Activated CD4-positive, alpha-beta memory T cell treated with anti-CD3 and anti-CD28 coated beads for 36 hours (primary cell): Measurements from ENCODE around the gene SQOR. TPM values are rescaled to one million over a fixed set of nuclear protein-coding genes. Genes with fewer than 3 reads are reported as not detected.
A peak's percentile ranks its signal among the peaks of the same experiment; 100 is the strongest.

Experiments used
- CTCF ChIA-PET: fragments of 350-600 bp; sonication (Branson Sonifier 250); formaldehyde crosslinking; loops from one replicate; lab custom pipeline; 2021; ENCODE audit warnings: antibody characterized with exemption, inconsistent platforms; lab: Charles Lee
- POLR2A ChIA-PET: fragments of 350-600 bp; sonication (Branson Sonifier 250); formaldehyde crosslinking; loops from one replicate; lab custom pipeline; 2021; ENCODE audit warnings: antibody characterized with exemption; lab: Charles Lee
- DNase-seq: peaks from one replicate; pipeline ENCODE4 v3.0.0-alpha.2; 2020
- H3K27ac Mint-ChIP-seq: one replicate; pipeline ENCODE4 v1.8.0; 2021; ENCODE audit warnings: mixed read lengths
- H3K27me3 Mint-ChIP-seq: one replicate; pipeline ENCODE4 v1.8.0; 2021; ENCODE audit warnings: mixed read lengths
- H3K36me3 Mint-ChIP-seq: one replicate; pipeline ENCODE4 v1.8.0; 2021; ENCODE audit warnings: mixed read lengths
- H3K4me1 Mint-ChIP-seq: one replicate; pipeline ENCODE4 v1.8.0; 2021; ENCODE audit warnings: low read depth, mixed read lengths
- H3K4me3 Mint-ChIP-seq: one replicate; pipeline ENCODE4 v1.8.0; 2021; ENCODE audit warnings: mild to moderate bottlenecking, mixed read lengths
- H3K9me3 Mint-ChIP-seq: one replicate; pipeline ENCODE4 v1.8.0; 2021; ENCODE audit warnings: mixed read lengths
- intact Hi-C: fragments of 100-400 bp; cut with micrococcal nuclease; formaldehyde crosslinking; loops from one replicate; pipeline ENCODE4 v1.15.1; 2023
- total RNA-seq, 2 experiments: library from RNA; stranded (reverse); gene quantifications; one replicate each; pipeline ENCODE4 v1.2.3, GENCODE V29; 2021

The SQOR gene
- 100 to 1,000 TPM; 181 to 194 TPM for total RNA-seq

GRCh38 chr15:45634432-45635190, at the start of gene SQOR:
SQOR (plus strand) TSS chr15:45635029; CDS start chr15:45658924, 23,895 bp downstream.
- intact Hi-C loops = loop anchor here (1.0 to 5.0 kb wide), 4 partner anchors 16 to 112 kb away; partner anchors contain the start of genes BLOC1S6 and SLC30A4

DNA sequence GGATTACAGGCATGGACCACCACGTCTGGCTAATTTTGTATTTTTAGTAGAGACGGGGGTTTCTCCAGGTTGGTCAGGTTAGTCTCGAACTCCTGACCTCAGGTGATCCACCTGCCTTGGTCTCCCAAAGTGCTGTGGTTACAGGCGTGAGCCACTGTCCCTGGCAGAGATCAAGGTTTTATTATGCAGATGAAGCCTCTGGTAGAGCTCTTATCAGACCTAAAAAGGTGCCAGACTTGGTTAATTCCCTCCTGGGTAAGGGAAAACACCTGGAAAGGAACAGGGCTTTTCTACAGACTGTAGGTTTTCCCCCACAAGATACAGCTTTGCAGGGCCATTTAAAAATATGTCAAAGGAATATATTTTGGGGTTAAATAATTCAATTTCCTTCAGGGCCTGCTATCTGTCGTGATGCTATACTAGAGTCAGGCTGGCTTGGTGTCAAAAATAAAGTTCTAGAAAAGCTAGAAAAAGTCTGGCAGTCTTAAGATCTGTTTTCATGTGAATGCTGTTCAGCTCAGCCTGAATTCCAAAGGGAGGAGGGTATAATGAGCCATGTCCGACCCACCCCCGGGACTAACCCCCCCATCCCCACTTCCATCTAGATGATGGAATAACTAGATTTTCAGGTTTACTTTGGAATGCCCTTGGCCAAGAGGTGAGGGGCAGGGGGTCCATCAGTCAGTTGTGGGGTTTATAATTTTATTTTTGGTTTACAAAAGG, 49.6 kb upstream of the SQOR start:
- Mint-ChIP-seq H3K36me3 (peaks cover 7% of the 10 kb centered on the region), H3K27me3 (no peaks in the 10 kb centered on the region), H3K9me3 (no peaks in the 10 kb centered on the region), H3K27ac (peak overlapping the region; percentile 23), H3K4me1 (peaks cover 31% of the 10 kb centered on the region), H3K4me3 (peak overlapping the region; percentile 99)
- intact Hi-C loops = no loop called here
- ChIA-PET POLR2A (no interaction called here), CTCF (interaction anchor here (4.0 to 6.1 kb wide), 2 partner anchors 28 to 127 kb away, joined by 38 to 39 read pairs; no protein-coding TSS in a partner anchor)
- DNase-seq = no peak

More at GRCh38 chr15:45634432-45635190, at the start of gene SQOR:
- Mint-ChIP-seq H3K27ac (peak within 1 kb of the TSS; percentile 96), H3K4me1 (peaks cover 41% of the 10 kb centered on the region), H3K36me3 (peaks cover 31% of the 10 kb centered on the region), H3K9me3 (no peaks in the 10 kb centered on the region), H3K27me3 (no peaks in the 10 kb centered on the region), H3K4me3 (peak within 1 kb of the TSS; percentile 99)
- ChIA-PET POLR2A (interaction anchor here (0.5 to 4.8 kb wide), 7 partner anchors 11 to 48 kb away, joined by 3 to 55 read pairs (median 3); partner anchors contain the start of gene BLOC1S6), CTCF (interaction anchor here (1.0 to 2.2 kb wide), 6 partner anchors 10 to 176 kb away, joined by 4 to 14 read pairs (median 6); partner anchors contain the start of gene BLOC1S6)
- DNase-seq = peak; percentile 84

DNA sequence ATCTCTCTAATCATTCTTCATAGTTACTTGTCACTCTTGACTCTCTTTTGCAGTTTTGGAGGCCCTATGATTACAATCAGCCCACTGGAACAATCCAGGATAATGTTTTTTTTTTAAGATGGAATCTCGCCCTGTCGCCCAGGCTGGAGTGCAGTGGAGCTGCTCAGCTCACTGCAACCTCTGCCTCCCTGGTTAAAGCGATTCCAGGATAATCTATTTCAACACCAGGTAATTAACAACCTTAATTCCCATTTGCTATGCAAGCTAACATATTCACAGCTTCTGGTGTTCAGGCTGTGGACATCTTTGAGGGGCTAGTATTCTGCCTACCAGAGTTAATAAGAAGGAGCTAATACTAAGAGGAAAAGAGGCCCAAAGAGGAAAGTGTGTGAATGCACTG, 48.7 kb upstream of the SQOR start:
- Mint-ChIP-seq H3K4me1 (peaks cover 35% of the 10 kb centered on the region), H3K27ac (peak overlapping the region; percentile 100), H3K36me3 (peaks cover 7% of the 10 kb centered on the region), H3K27me3 (no peaks in the 10 kb centered on the region), H3K4me3 (peak overlapping the region; percentile 99), H3K9me3 (no peaks in the 10 kb centered on the region)
- no peak for DNase-seq
- ChIA-PET CTCF (interaction anchor here (1.0 to 6.1 kb wide), 7 partner anchors 12 to 184 kb away, joined by 3 to 39 read pairs (median 5); a partner anchor contains a TSS), POLR2A (interaction anchor here (0.9 to 3.2 kb wide), 8 partner anchors 48 to 386 kb away, joined by 3 to 16 read pairs (median 4); a partner anchor contains a TSS)
- intact Hi-C loops = loop anchor here (2.0 kb wide), 2 partner anchors 29 to 63 kb away; partner anchors contain the start of gene SLC30A4

DNA sequence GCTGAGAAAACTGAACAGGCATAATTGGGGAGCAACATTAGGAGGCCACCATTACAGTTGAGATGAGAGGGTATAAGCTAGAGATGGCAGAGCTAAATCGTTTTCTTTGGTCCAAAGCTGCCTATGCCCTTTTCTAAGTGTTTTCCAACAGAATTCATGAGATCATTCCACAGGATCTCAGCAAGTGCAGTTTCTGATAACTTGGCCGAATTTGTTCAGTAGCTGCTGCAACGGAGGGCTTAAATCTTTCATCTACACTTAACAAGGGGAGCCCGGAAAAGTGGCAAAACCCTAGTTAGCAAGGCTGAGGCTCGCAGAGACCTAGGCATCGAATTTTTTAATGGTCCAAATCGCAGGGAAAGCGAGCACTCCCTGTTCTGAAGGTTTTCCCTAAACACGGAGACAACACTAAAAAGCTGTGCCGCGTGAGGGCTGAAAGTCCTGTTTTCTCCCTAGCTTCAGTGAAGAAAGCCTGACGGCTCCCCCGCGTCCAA, 48.2 kb upstream of the SQOR start:
- ChIA-PET POLR2A (interaction anchor here (0.8 to 3.2 kb wide), 10 partner anchors 48 to 387 kb away, joined by 3 to 16 read pairs (median 4); a partner anchor contains a TSS), CTCF (interaction anchor here (0.8 to 6.1 kb wide), 11 partner anchors 11 to 401 kb away, joined by 3 to 39 read pairs (median 4); a partner anchor contains a TSS)
- peaks cover 7% of the 10 kb centered on the region for H3K36me3 Mint-ChIP-seq
- DNase-seq = no peak
- H3K9me3 Mint-ChIP-seq = no peaks in the 10 kb centered on the region
- H3K4me3 Mint-ChIP-seq = peak overlapping the region; percentile 99
- H3K27ac Mint-ChIP-seq = peak overlapping the region; percentile 100
- intact Hi-C loops = loop anchor here (1.0 to 2.0 kb wide), 6 partner anchors 28 to 388 kb away; partner anchors contain the start of genes SLC30A4 and SQOR
- H3K27me3 Mint-ChIP-seq = no peaks in the 10 kb centered on the region
- H3K4me1 Mint-ChIP-seq = peaks cover 35% of the 10 kb centered on the region

DNA sequence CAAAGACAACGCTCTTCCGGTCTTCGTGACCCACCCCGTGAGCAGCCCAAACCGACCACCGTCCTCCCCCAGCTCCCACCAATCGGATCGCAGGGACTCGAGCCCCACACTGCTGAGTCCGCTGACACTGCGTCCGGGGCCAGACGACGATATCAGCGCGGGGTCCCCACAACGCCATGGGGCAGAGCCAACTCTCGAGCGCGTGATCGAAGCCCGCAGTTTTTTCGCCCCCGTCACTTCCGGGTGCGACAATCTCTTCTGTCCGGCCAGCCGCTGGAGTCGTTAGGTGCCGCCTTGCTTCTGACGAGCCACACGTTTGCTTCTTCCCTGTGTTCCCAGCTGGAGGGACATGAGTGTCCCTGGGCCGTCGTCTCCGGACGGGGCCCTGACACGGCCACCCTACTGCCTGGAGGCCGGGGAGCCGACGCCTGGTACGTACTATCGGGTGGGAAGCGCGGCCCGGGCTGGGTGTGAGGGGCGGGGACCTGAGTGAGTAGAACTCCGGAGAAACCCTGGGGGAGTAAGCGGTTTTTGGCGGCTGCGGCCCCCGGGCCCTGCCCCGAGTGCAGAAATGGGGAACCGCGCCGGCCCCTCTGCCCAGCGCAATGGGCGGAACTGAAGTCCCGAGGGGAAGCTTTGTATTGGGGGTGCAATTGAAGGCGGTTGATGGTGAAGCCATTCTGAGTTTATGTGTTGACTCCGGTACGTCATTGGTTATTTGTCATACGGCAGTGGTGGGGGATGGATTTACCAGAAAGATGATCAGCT, 47.5 kb upstream of the SQOR start, which contains the start of gene BLOC1S6:
BLOC1S6 (plus strand) TSS at position 285 of the 768 bp plus-strand sequence; CDS start at position 350, 65 bp downstream.
- DNase-seq = peak; percentile 92
- intact Hi-C loops = loop anchor here (1.0 to 2.0 kb wide), 6 partner anchors 28 to 389 kb away; partner anchors contain the start of genes SLC30A4 and SQOR
- peak within 1 kb of the TSS; percentile 99 for H3K4me3 Mint-ChIP-seq
- peak within 1 kb of the TSS; percentile 100 for H3K27ac Mint-ChIP-seq
- peaks cover 7% of the 10 kb centered on the region for H3K36me3 Mint-ChIP-seq
- ChIA-PET POLR2A (interaction anchor here (0.6 to 3.2 kb wide), 14 partner anchors 27 to 386 kb away, joined by 3 to 16 read pairs (median 4); partner anchors contain the start of gene SQOR), CTCF (interaction anchor here (0.8 to 6.1 kb wide), 13 partner anchors 10 to 419 kb away, joined by 3 to 39 read pairs (median 4); partner anchors contain the start of gene SQOR)
- no peaks in the 10 kb centered on the region for H3K9me3 Mint-ChIP-seq
- H3K27me3 Mint-ChIP-seq = no peaks in the 10 kb centered on the region
- peaks cover 38% of the 10 kb centered on the region for H3K4me1 Mint-ChIP-seq

- Mint-ChIP-seq H3K4me1 (peaks cover 38% of the 10 kb centered on the region), H3K36me3 (peaks cover 7% of the 10 kb centered on the region), H3K9me3 (no peaks in the 10 kb centered on the region), H3K4me3 (peak overlapping the region; percentile 99), H3K27me3 (no peaks in the 10 kb centered on the region), H3K27ac (peak overlapping the region; percentile 100)
- intact Hi-C loops = loop anchor here (1.0 to 2.0 kb wide), 6 partner anchors 27 to 390 kb away; partner anchors contain the start of genes SLC30A4 and SQOR
- ChIA-PET POLR2A (interaction anchor here (0.6 to 3.2 kb wide), 9 partner anchors 26 to 185 kb away, joined by 3 to 16 read pairs (median 5); partner anchors contain the start of gene SQOR), CTCF (interaction anchor here (0.8 to 6.1 kb wide), 9 partner anchors 12 to 420 kb away, joined by 3 to 39 read pairs (median 6); partner anchors contain the start of gene SQOR)
- DNase-seq = no peak
Measured at GRCh38 chr15:45587863-45588170, 47.0 kb upstream of the SQOR start.

- H3K36me3 Mint-ChIP-seq = peaks cover 8% of the 10 kb centered on the region
- intact Hi-C loops = no loop called here
- DNase-seq = no peak
- H3K27ac Mint-ChIP-seq = peak overlapping the region; percentile 100
- no peaks in the 10 kb centered on the region for H3K27me3 Mint-ChIP-seq
- H3K9me3 Mint-ChIP-seq = no peaks in the 10 kb centered on the region
- peak overlapping the region; percentile 99 for H3K4me3 Mint-ChIP-seq
- ChIA-PET POLR2A (interaction anchor here (0.6 to 3.2 kb wide), 10 partner anchors 26 to 186 kb away, joined by 3 to 16 read pairs (median 4); partner anchors contain the start of gene SQOR), CTCF (interaction anchor here (0.7 to 6.1 kb wide), 8 partner anchors 12 to 420 kb away, joined by 3 to 39 read pairs (median 6); partner anchors contain the start of gene SQOR)
- H3K4me1 Mint-ChIP-seq = peaks cover 38% of the 10 kb centered on the region
Measured at GRCh38 chr15:45588219-45588875, 46.5 kb upstream of the SQOR start.

GRCh38 chr15:45589256-45589655, 45.6 kb upstream of the SQOR start:
- POLR2A ChIA-PET = interaction anchor here (0.7 to 3.2 kb wide), 2 partner anchors 56 to 187 kb away, joined by 3 to 14 read pairs; a partner anchor contains a TSS
- no peak overlapping the region for H3K27ac Mint-ChIP-seq
- CTCF ChIA-PET = interaction anchor here (0.7 to 6.1 kb wide), 4 partner anchors 11 to 159 kb away, joined by 3 to 38 read pairs (median 6); no protein-coding TSS in a partner anchor
- H3K36me3 Mint-ChIP-seq = peaks cover 10% of the 10 kb centered on the region
- H3K9me3 Mint-ChIP-seq = no peaks in the 10 kb centered on the region
- no peak overlapping the region for H3K4me3 Mint-ChIP-seq
- H3K27me3 Mint-ChIP-seq = no peaks in the 10 kb centered on the region
- intact Hi-C loops = no loop called here
- DNase-seq = no peak
- H3K4me1 Mint-ChIP-seq = peaks cover 36% of the 10 kb centered on the region

GRCh38 chr15:45594319-45594718, 40.5 kb upstream of the SQOR start:
- POLR2A ChIA-PET = no interaction called here
- Mint-ChIP-seq H3K27me3 (no peaks in the 10 kb centered on the region), H3K4me3 (no peak overlapping the region), H3K27ac (no peak overlapping the region), H3K9me3 (no peaks in the 10 kb centered on the region), H3K4me1 (peaks cover 14% of the 10 kb centered on the region), H3K36me3 (peaks cover 22% of the 10 kb centered on the region)
- DNase-seq = no peak
- intact Hi-C loops = no loop called here
- CTCF ChIA-PET = interaction anchor here (1.4 kb wide), 1 partner anchor 17 kb away, joined by 6 read pairs; no protein-coding TSS in a partner anchor
